Upper lobe of left lung (tissue), 6 donors: ENCODE results near the gene SOX5. TPM values are rescaled to one million over a fixed set of nuclear protein-coding genes. Genes with fewer than 3 reads are reported as not detected.

Experiments
- ATAC-seq, 2 donors: fragments of 200-7000 bp; cut with Tn5 transposase; one replicate each; pipeline ENCODE4 v1.9.1; 2022; ENCODE audit warnings: mild to moderate bottlenecking in 2 of 2, moderate library complexity in 2 of 2; ENCODE audit not compliant: low FRiP score in 2 of 2
- DNase-seq, 2 donors: peaks; one replicate each; pipeline ENCODE4 v3.0.0-alpha.2; 2019 to 2020
- H3K27ac ChIP-seq, 4 donors: fragments of 200-600 bp; sonication (generic); one replicate each; pipeline ENCODE4 v1.5.1; 2016 to 2019
- H3K27me3 ChIP-seq, 4 donors: fragments of 200-600 bp; sonication (generic); one replicate each; pipeline ENCODE4 v1.5.1; 2017 to 2019
- H3K36me3 ChIP-seq, 4 donors: fragments of 200-600 bp; sonication (generic); one replicate each; pipeline ENCODE4 v1.5.1; 2016 to 2019
- H3K4me1 ChIP-seq, 4 donors: fragments of 200-600 bp; sonication (generic); one replicate each; pipeline ENCODE4 v1.5.1; 2018 to 2019
- H3K4me3 ChIP-seq, 4 donors: fragments of 200-600 bp; sonication (generic); one replicate each; pipeline ENCODE4 v1.5.1; 2017 to 2019; ENCODE audit warnings: mild to moderate bottlenecking in 2 of 4, moderate library complexity in 1 of 4
- H3K9me3 ChIP-seq, 4 donors: fragments of 200-600 bp; sonication (generic); one replicate each; pipeline ENCODE4 v1.5.1; 2018 to 2019
- CTCF ChIP-seq, 6 experiments: fragments of 450-650 bp in 4 of 6; fragments of 200-600 bp in 2 of 6; sonication (generic) in 2 of 6; IDR thresholded peaks; one replicate each; pipeline ENCODE4 v1.5.1; 2016 to 2019; ENCODE audit warnings: antibody characterized with exemption in 6 of 6
- EP300 ChIP-seq, 4 donors: sonication (generic); formaldehyde crosslinking; IDR thresholded peaks; one replicate each; pipeline ENCODE4 v1.5.1; 2017; ENCODE audit warnings: antibody characterized with exemption in 4 of 4, control low read depth in 2 of 4
- POLR2A ChIP-seq, 4 donors: fragments of 450-650 bp; IDR thresholded peaks; one replicate each; pipeline ENCODE4 v1.5.1; 2016 to 2017; ENCODE audit warnings: antibody characterized with exemption in 4 of 4, mild to moderate bottlenecking in 2 of 4
- POLR2AphosphoS5 ChIP-seq, 2 donors: sonication (generic); formaldehyde crosslinking; IDR thresholded peaks; one replicate each; pipeline ENCODE4 v1.5.1; 2017; ENCODE audit warnings: antibody characterized with exemption in 2 of 2
- WGBS, 2 donors: methylation state at CpG; one replicate each; pipeline ENCODE4 v1.1.5; 2017 to 2018; 5-methylcytosine and 5-hydroxymethylcytosine counted together
- total RNA-seq, 6 donors: library from RNA; depleted of rRNA in 4 of 6; stranded (reverse); fragments of >200 nt in 4 of 6; gene quantifications; one replicate each; pipeline versions ENCODE4 v1.1.0 to v1.2.1, GENCODE V29; 2016 to 2021
- donor health status: DM: no; HTN: no; CAD: no; lungs with moderate emphysema.
- donor health status: DM: no; HTN: yes; CAD: no; lungs with severe emphysema.

The SOX5 gene
- total RNA-seq, 6 donors from 2014 or later: 9.6 to 31.4 (median 14.5) TPM

- no peak overlapping the region for H3K27ac ChIP-seq
- ATAC-seq: no peak
- no peak for DNase-seq
- H3K27me3 ChIP-seq: no peaks in the 10 kb centered on the region
- H3K9me3 ChIP-seq: no peaks in the 10 kb centered on the region
- 81 to 85% methylated on average over 6 of the region's 6 CpGs for WGBS, 2 donors
- H3K36me3 ChIP-seq: no peaks in the 10 kb centered on the region
- no peak overlapping the region for H3K4me3 ChIP-seq
- H3K4me1 ChIP-seq: no peaks in the 10 kb centered on the region
- TF ChIP-seq POLR2A (IDR thresholded peaks at IDR 0.05): no peak
- no peak for TF ChIP-seq CTCF (IDR thresholded peaks at IDR 0.05)
- TF ChIP-seq POLR2AphosphoS5 (IDR thresholded peaks at IDR 0.05): no peak
- TF ChIP-seq EP300 (IDR thresholded peaks at IDR 0.05): no peak
These were observed 241.2 kb downstream of the SOX5 start for GRCh38 chr12:23708185-23708837.

- 72 to 75% methylated on average over 5 of the region's 5 CpGs for WGBS, 2 donors
- H3K36me3 ChIP-seq: no peaks in the 10 kb centered on the region
- no peak for ATAC-seq
- no peak overlapping the region for H3K27ac ChIP-seq
- TF ChIP-seq CTCF (IDR thresholded peaks at IDR 0.05) (no peak), POLR2AphosphoS5 (IDR thresholded peaks at IDR 0.05) (no peak), POLR2A (IDR thresholded peaks at IDR 0.05) (no peak), EP300 (IDR thresholded peaks at IDR 0.05) (no peak)
- DNase-seq: no peak
- H3K4me3 ChIP-seq: no peak overlapping the region
- H3K4me1 ChIP-seq: no peaks in the 10 kb centered on the region
- no peaks in the 10 kb centered on the region for H3K27me3 ChIP-seq
- H3K9me3 ChIP-seq: no peaks in the 10 kb centered on the region
These were observed 242.2 kb downstream of the SOX5 start for GRCh38 chr12:23707270-23707669.

- ATAC-seq (no peak), DNase-seq (no peak)
- H3K4me1 ChIP-seq: no peaks in the 10 kb centered on the region
- H3K4me3 ChIP-seq: no peak overlapping the region
- no peak overlapping the region for H3K27ac ChIP-seq
- TF ChIP-seq POLR2A (IDR thresholded peaks at IDR 0.05) (no peak), EP300 (IDR thresholded peaks at IDR 0.05) (no peak), POLR2AphosphoS5 (IDR thresholded peaks at IDR 0.05) (no peak), CTCF (IDR thresholded peaks at IDR 0.05) (no peak)
- 64 to 68% methylated on average over 6 of the region's 6 CpGs for WGBS, 2 donors
- H3K27me3 ChIP-seq: no peaks in the 10 kb centered on the region
- H3K36me3 ChIP-seq: no peaks in the 10 kb centered on the region
- H3K9me3 ChIP-seq: no peaks in the 10 kb centered on the region
These were observed 244.2 kb downstream of the SOX5 start for GRCh38 chr12:23704992-23705943.

GRCh38 chr12:23703051-23703450 is 246.4 kb downstream of the SOX5 start:
- H3K36me3 ChIP-seq: no peaks in the 10 kb centered on the region
- no peak overlapping the region for H3K4me3 ChIP-seq
- WGBS, 2 donors: 71 to 87% methylated on average over 1 of the region's 1 CpG
- no peak for TF ChIP-seq CTCF (IDR thresholded peaks at IDR 0.05)
- no peak for TF ChIP-seq POLR2AphosphoS5 (IDR thresholded peaks at IDR 0.05)
- TF ChIP-seq EP300 (IDR thresholded peaks at IDR 0.05): no peak
- no peak for TF ChIP-seq POLR2A (IDR thresholded peaks at IDR 0.05)
- no peaks in the 10 kb centered on the region for H3K4me1 ChIP-seq
- no peak overlapping the region for H3K27ac ChIP-seq
- ATAC-seq (no peak), DNase-seq (no peak)
- no peaks in the 10 kb centered on the region for H3K27me3 ChIP-seq
- H3K9me3 ChIP-seq: no peaks in the 10 kb centered on the region
